Peyer's patch (tissue), 4 donors: ENCODE results near the gene AUNIP. TPM values are rescaled to one million over a fixed set of nuclear protein-coding genes. Genes with fewer than 3 reads are reported as not detected.
"Not testable (repeated sequence)": the region's sequence is repeated elsewhere in the genome, so short reads cannot be mapped to it uniquely, and the experiment has no call there.

Experiments used
- DNase-seq, 3 donors: peaks; one replicate each; pipeline ENCODE4 v3.0.0-alpha.2; 2017 to 2019
- H3K27ac ChIP-seq, 4 donors: fragments of 200-600 bp; sonication (generic); one replicate each; pipeline ENCODE4 v1.5.1; 2016 to 2019
- H3K27me3 ChIP-seq, 2 donors: fragments of 200-600 bp; sonication (generic); one replicate each; pipeline ENCODE4 v1.5.1; 2019
- H3K36me3 ChIP-seq, 3 donors: fragments of 200-600 bp; sonication (generic); one replicate each; pipeline ENCODE4 v1.5.1; 2016 to 2019
- H3K4me1 ChIP-seq, 4 donors: fragments of 200-600 bp; sonication (generic); one replicate each; pipeline ENCODE4 v1.5.1; 2016 to 2019
- H3K4me3 ChIP-seq, 4 donors: fragments of 200-600 bp; sonication (generic); 1 replicate in 3 of 4; 2 replicates in 1 of 4; pipeline ENCODE4 v1.5.1; 2016 to 2019; ENCODE audit warnings: mild to moderate bottlenecking in 1 of 4
- H3K9me3 ChIP-seq, 4 donors: fragments of 200-600 bp; sonication (generic); one replicate each; pipeline ENCODE4 v1.5.1; 2016 to 2019; ENCODE audit warnings: mild to moderate bottlenecking in 1 of 4
- CTCF ChIP-seq, 6 experiments: fragments of 450-650 bp in 4 of 6; fragments of 200-600 bp in 2 of 6; sonication (generic) in 1 of 6; IDR thresholded peaks; one replicate each; pipeline ENCODE4 v1.5.1; 2017 to 2019; ENCODE audit warnings: antibody characterized with exemption in 6 of 6, mild to moderate bottlenecking in 3 of 6, moderate library complexity in 1 of 6
- POLR2A ChIP-seq, 2 donors: fragments of 450-650 bp; IDR thresholded peaks; one replicate each; pipeline ENCODE4 v1.5.1; 2017; ENCODE audit warnings: antibody characterized with exemption in 2 of 2, mild to moderate bottlenecking in 2 of 2, moderate library complexity in 2 of 2
- total RNA-seq, 4 donors: library from RNA; depleted of rRNA; stranded (reverse); fragments of >200 nt; gene quantifications; one replicate each; pipeline ENCODE4 v1.1.0, GENCODE V29; 2016

The AUNIP gene
- total RNA-seq, 4 donors from 2014 or later, result 0.95 to 1.6 TPM; not detected in 2

- DNase-seq, result no peak
- Histone ChIP-seq H3K27ac (no peak overlapping the region), H3K4me1 (no peaks in the 10 kb centered on the region), H3K27me3 (no peaks in the 10 kb centered on the region), H3K9me3 (no peaks in the 10 kb centered on the region), H3K4me3 (no peak overlapping the region), H3K36me3 (no peaks in the 10 kb centered on the region)
- TF ChIP-seq CTCF (IDR thresholded peaks at IDR 0.05), result no peak
- TF ChIP-seq POLR2A (IDR thresholded peaks at IDR 0.05), result no peak
Observed at GRCh38 chr1:25845664-25846063, 13.6 kb downstream of the AUNIP start.

DNA sequence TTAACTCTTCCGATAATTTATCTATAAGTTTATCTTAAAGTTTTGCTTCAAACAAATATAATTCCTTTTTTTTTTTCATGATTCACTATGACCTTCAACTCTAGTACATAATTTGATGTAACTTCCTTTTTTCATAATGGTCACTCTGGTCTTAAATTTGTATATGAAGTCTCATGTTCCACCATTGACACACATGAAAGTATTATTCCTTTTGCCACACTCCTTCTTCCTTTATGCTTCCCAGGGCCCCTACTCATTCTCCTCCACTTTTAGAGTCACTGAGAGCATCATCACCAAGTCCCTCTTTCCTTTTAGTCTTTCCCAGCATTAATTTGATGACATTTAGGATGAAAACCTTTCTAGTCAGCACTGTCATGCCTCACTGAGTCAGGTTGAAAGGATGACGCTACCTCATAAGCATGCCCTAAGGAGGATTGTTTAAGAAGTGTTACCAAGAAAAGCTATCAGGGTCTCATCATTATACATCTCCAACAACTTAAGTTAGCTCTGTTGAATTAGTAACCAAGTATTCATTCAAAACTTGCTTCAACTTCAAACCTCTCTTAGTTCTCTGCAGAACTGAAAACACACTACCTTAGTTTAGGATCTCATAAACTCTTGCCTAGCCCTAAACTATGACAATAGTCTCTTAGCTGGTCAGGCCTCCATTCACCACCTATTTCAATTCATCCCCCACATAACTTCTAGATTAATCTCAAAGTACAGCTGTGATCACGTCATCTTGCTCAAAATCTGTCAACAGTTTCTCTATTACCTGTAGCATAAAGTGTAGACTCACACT lies 14.5 kb downstream of the AUNIP start:
- Histone ChIP-seq H3K4me3 (no peak overlapping the region), H3K9me3 (no peaks in the 10 kb centered on the region), H3K27ac (no peak overlapping the region), H3K4me1 (no peaks in the 10 kb centered on the region), H3K27me3 (no peaks in the 10 kb centered on the region), H3K36me3 (no peaks in the 10 kb centered on the region)
- TF ChIP-seq POLR2A (IDR thresholded peaks at IDR 0.05) (no peak), CTCF (IDR thresholded peaks at IDR 0.05) (no peak)
- DNase-seq, result no peak

DNA sequence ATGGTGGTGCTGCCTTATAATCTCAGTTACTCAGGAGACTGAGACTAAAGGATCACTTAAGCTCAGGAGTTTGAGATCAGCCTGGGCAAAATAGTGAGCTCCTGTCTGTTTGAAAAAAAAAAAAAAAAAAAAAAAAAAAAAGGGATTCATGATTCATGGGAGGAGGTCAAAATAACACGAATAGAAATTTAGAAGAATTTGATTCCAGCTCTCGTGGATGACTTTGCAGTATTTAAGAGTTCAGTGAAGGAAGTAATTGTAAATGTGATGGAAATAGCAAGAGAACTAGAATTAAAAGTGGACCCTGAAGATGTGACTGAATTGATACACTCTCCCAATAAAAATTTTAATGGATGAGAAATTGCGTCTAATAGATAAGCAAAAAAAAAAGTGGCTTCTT lies 15.8 kb downstream of the AUNIP start:
- Histone ChIP-seq H3K4me1 (no peaks in the 10 kb centered on the region), H3K27me3 (no peaks in the 10 kb centered on the region), H3K4me3 (no peak overlapping the region), H3K9me3 (no peaks in the 10 kb centered on the region), H3K27ac (no peak overlapping the region), H3K36me3 (no peaks in the 10 kb centered on the region)
- DNase-seq, result no peak
- TF ChIP-seq CTCF (IDR thresholded peaks at IDR 0.05) (no peak), POLR2A (IDR thresholded peaks at IDR 0.05) (no peak)

DNA sequence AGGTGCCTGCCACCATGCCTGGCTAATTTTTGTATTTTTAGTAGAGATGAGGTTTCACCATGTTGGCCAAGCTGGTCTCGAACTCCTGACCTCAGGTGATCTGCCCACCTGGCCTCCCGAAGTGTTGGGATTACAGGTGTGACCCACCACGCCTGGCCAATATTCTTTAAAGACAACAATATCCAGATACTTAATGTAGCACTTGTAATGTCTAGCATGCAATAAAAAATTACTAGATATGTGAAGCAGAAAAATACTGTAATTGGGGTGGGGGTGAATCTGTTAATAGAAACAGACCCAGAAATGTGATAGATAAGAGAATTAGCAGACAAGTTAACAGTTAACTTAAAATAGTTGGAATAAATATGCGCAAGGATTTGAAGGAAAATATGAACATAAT lies 19.4 kb downstream of the AUNIP start:
- not testable (repeated sequence) for DNase-seq, H3K9me3 ChIP-seq, H3K4me1 ChIP-seq, H3K4me3 ChIP-seq, H3K36me3 ChIP-seq, H3K27ac ChIP-seq, H3K27me3 ChIP-seq

GRCh38 chr1:25837262-25837875 lies 21.9 kb downstream of the AUNIP start:
- Histone ChIP-seq H3K36me3 (peaks cover 0 to 19% (median 0%) of the 10 kb centered on the region in 3 donors), H3K27ac (no peak overlapping the region), H3K4me3 (no peak overlapping the region), H3K4me1 (no peaks in the 10 kb centered on the region), H3K9me3 (no peaks in the 10 kb centered on the region), H3K27me3 (no peaks in the 10 kb centered on the region)
- DNase-seq, result no peak
- TF ChIP-seq POLR2A (IDR thresholded peaks at IDR 0.05), result no peak
- peak in 4 of 6 experiments; percentile 29 to 64 (median 61) for TF ChIP-seq CTCF (IDR thresholded peaks at IDR 0.05)

DNA sequence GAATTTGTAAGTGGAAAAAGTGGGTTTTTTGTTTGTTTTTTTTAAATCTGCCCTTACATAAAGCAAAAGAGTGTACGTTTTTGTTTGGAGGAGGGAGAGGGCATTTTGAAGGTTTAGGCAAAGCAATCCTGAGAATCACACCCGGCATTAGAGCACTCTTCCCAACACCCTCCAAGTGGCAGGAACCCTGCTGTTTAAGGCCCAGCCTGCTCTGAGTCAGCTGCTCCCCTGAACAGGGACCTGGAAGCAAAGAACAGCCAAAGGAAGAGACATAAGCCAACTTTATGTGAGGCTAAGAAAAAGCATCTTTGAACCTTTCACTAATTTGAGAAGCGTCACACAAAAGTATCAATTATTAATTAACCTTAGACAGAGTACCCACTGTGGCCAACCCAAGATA lies 22.6 kb downstream of the AUNIP start:
- H3K36me3 ChIP-seq, result peaks cover 0 to 26% (median 0%) of the 10 kb centered on the region in 3 donors
- H3K27me3 ChIP-seq, result no peaks in the 10 kb centered on the region
- no peak overlapping the region for H3K27ac ChIP-seq
- no peak overlapping the region for H3K4me3 ChIP-seq
- TF ChIP-seq POLR2A (IDR thresholded peaks at IDR 0.05), result no peak
- no peak for TF ChIP-seq CTCF (IDR thresholded peaks at IDR 0.05)
- H3K4me1 ChIP-seq, result no peaks in the 10 kb centered on the region
- no peak for DNase-seq
- no peaks in the 10 kb centered on the region for H3K9me3 ChIP-seq
